Right lobe of liver (tissue), 6 donors: Measurements from ENCODE around the gene HOXB3. TPM values are rescaled to one million over a fixed set of nuclear protein-coding genes. Genes with fewer than 3 reads are reported as not detected.

Experiments
- ATAC-seq, 4 donors: fragments of 200-7000 bp; cut with Tn5 transposase; one replicate each; pipeline ENCODE4 v1.9.1; 2020; ENCODE audit warnings: mild to moderate bottlenecking in 4 of 4, moderate library complexity in 4 of 4
- DNase-seq, 3 donors: peaks; one replicate each; pipeline ENCODE4 v3.0.0-alpha.2; 2020
- H3K27ac ChIP-seq, 3 donors: fragments of 200-600 bp; one replicate each; pipeline ENCODE4 v1.8.0; 2022
- H3K27me3 ChIP-seq, 2 donors: fragments of 200-600 bp; one replicate each; pipeline ENCODE4 v1.8.0; 2022
- H3K36me3 ChIP-seq, 4 donors: fragments of 200-600 bp; sonication (generic) in 1 of 4; one replicate each; pipeline versions ENCODE4 v1.5.1 to v1.8.0; 2017 to 2022; ENCODE audit warnings: control low read depth in 1 of 4
- H3K4me1 ChIP-seq, 4 donors: fragments of 200-600 bp; sonication (generic) in 1 of 4; one replicate each; pipeline versions ENCODE4 v1.5.1 to v1.8.0; 2017 to 2022; ENCODE audit warnings: control low read depth in 1 of 4
- H3K4me3 ChIP-seq, 3 donors: fragments of 200-600 bp; one replicate each; pipeline ENCODE4 v1.8.0; 2022
- H3K9me3 ChIP-seq, 4 donors: fragments of 200-600 bp; sonication (generic) in 1 of 4; one replicate each; pipeline versions ENCODE4 v1.5.1 to v1.8.0; 2017 to 2022; ENCODE audit warnings: control low read depth in 1 of 4
- POLR2A ChIP-seq: fragments of 450-650 bp; IDR thresholded peaks from one replicate; pipeline ENCODE4 v1.6.1; 2017; ENCODE audit warnings: antibody characterized with exemption, mild to moderate bottlenecking
- WGBS: methylation state at CpG from one replicate; pipeline ENCODE4 v1.1.6; 2018; ENCODE audit warnings: low coverage, low lambda C conversion rate; ENCODE audit not compliant: insufficient coverage; ENCODE audit errors: missing lambda C conversion rate; 5-methylcytosine and 5-hydroxymethylcytosine counted together
- intact Hi-C, 2 donors: fragments of 100-400 bp; cut with DNase I; formaldehyde crosslinking; loops; one replicate each; pipeline versions ENCODE4 v1.11.2 to v1.14.1; 2022
- total RNA-seq, 6 experiments: library from RNA; depleted of rRNA in 2 of 6; stranded (reverse); fragments of >200 nt in 2 of 6; fragmentation: NEBNext Ultra II Directional in 3 of 6; extraction: Animal tissue kit (Norgen Biotek cat#: 25700) in 3 of 6; gene quantifications; one replicate each; pipeline versions ENCODE4 v1.1.0 to v1.2.4, GENCODE V29; 2016 to 2023
- TF ChIP-seq, protein P1 (sequence below), 4 donors: fragments of 200-600 bp in 3 of 4; fragments of 450-650 bp in 1 of 4; IDR thresholded peaks; one replicate each; pipeline versions ENCODE4 v1.5.1 to v1.8.0; 2016 to 2022; ENCODE audit warnings: antibody characterized with exemption in 4 of 4, mild to moderate bottlenecking in 2 of 4
- donor health status: DM: no; HTN: yes; CAD: no.
- donor health status: DM: no; HTN: no; CAD: no.
- donor health status: DM: no; HTN: no; CAD: no.
- donor health status: DM: no; HTN: yes; CAD: no.
- donor health status: DM: no; HTN: yes; CAD: no.

HOXB3 gene
- total RNA-seq, 6 experiments from 2014 or later, result 0.99 to 3.2 (median 2.6) TPM

DNA sequence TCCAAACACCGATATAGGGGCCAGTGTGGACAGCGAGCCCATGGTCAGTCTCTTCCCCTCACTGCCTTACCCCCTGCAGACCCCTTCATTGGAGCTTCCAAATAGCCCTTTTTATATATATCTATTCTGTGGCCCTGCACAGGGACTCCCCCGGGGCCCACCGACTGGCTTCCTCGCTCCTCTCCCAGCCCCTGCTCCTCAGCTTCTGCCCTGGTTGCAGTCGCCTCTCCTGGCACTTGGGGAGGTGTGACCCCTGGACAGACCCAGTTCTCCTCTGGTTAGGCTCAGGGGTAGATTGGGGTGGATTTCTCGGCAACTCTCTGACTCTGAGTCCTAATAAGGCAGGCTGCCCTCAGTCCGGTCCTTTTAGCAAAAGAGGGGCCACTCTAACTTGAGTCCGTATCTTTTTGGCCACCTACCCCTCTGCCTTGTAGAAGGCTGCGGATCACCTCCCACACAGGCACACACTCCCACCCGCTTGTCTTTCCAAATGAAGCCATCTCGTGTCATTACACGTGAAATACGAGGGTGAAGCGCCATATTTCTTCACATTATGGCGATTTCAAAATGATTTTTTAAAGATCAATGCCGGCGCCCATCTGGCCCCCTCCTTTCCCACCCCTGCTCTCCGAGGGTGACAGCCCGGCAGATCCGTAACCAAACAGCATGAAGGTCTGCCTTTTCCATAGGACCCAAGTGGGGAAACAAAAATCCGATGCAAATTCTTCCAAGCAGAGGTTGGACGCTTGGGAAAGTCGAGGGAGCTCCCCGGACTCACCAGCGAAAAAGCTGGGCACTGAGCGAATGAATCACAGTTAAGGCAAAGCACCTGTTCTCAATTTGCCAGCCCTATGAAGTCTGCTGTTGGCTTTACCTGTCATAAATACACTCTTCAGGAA is 37.8 kb upstream of the HOXB3 start:
- TF ChIP-seq, protein P1, sequence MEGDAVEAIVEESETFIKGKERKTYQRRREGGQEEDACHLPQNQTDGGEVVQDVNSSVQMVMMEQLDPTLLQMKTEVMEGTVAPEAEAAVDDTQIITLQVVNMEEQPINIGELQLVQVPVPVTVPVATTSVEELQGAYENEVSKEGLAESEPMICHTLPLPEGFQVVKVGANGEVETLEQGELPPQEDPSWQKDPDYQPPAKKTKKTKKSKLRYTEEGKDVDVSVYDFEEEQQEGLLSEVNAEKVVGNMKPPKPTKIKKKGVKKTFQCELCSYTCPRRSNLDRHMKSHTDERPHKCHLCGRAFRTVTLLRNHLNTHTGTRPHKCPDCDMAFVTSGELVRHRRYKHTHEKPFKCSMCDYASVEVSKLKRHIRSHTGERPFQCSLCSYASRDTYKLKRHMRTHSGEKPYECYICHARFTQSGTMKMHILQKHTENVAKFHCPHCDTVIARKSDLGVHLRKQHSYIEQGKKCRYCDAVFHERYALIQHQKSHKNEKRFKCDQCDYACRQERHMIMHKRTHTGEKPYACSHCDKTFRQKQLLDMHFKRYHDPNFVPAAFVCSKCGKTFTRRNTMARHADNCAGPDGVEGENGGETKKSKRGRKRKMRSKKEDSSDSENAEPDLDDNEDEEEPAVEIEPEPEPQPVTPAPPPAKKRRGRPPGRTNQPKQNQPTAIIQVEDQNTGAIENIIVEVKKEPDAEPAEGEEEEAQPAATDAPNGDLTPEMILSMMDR (IDR thresholded peaks at IDR 0.05), result no peak
- TF ChIP-seq POLR2A, result no peak
- ATAC-seq, result no peak

DNA sequence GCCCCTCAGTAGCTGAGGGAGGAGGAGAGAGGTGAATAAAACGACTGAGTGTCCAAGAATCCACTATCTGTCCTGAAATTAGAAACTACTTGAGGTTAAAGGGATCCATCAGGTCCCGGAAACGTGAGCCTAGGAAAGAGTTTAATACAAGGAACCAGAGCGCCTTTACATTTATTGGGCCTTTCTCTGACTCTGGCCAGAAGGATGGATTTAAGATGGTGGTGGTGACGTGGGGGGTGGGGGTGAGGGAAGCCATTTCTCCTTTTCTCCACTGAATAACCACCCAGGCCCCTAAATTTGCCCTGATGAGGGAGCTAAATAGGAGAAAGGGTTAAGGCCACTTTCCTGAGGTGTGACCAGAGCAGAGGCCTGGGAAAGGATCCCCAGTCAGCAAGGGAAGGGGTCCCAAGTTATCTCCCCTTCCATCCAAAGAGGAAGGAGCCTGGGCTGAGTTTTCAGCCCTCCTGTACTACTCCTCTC is 37.1 kb upstream of the HOXB3 start:
- WGBS, result 3% methylated on average over 5 of the region's 5 CpGs
- TF ChIP-seq, protein P1 (IDR thresholded peaks at IDR 0.05), result no peak
- no peak for TF ChIP-seq POLR2A
- peaks cover 30 to 72% of the 10 kb centered on the region in 2 donors for H3K27me3 ChIP-seq
- H3K36me3 ChIP-seq, result no peaks in the 10 kb centered on the region
- no peak for ATAC-seq
- H3K4me3 ChIP-seq, result no peak overlapping the region
- H3K9me3 ChIP-seq, result no peaks in the 10 kb centered on the region
- intact Hi-C loops, result no loop called here
- no peak overlapping the region for H3K27ac ChIP-seq
- DNase-seq, result no peak
- H3K4me1 ChIP-seq, result peaks cover 0 to 17% (median 2%) of the 10 kb centered on the region in 4 donors

More for the DNA sequence above, 37.8 kb upstream of the HOXB3 start:
- no peak for DNase-seq
- Histone ChIP-seq H3K27ac (no peak overlapping the region), H3K4me1 (peaks cover 0 to 17% (median 2%) of the 10 kb centered on the region in 4 donors), H3K36me3 (no peaks in the 10 kb centered on the region), H3K27me3 (peaks cover 30 to 72% of the 10 kb centered on the region in 2 donors), H3K4me3 (no peak overlapping the region), H3K9me3 (no peaks in the 10 kb centered on the region)
- intact Hi-C loops, result no loop called here
- 12% methylated on average over 26 of the region's 27 CpGs for WGBS

GRCh38 chr17:48626245-48627117 is 36.4 kb upstream of the HOXB3 start, which contains the start of gene HOXB9:
Gene HOXB9, minus strand, starts transcription at chr17:48626358. Its CDS starts 89 bp downstream, at chr17:48626269.
- DNase-seq (no peak), ATAC-seq (no peak)
- Histone ChIP-seq H3K27me3 (peaks cover 32 to 72% of the 10 kb centered on the region in 2 donors), H3K27ac (no peak within 1 kb of the TSS), H3K4me3 (peak within 1 kb of the TSS in 2 of 3 donors; percentile 9 to 31), H3K36me3 (no peaks in the 10 kb centered on the region), H3K9me3 (no peaks in the 10 kb centered on the region), H3K4me1 (peaks cover 0 to 17% (median 2%) of the 10 kb centered on the region in 4 donors)
- intact Hi-C loops, result no loop called here
- TF ChIP-seq, protein P1 (IDR thresholded peaks at IDR 0.05), result no peak
- no peak for TF ChIP-seq POLR2A
- WGBS, result 2% methylated on average over 24 of the region's 50 CpGs

- Histone ChIP-seq H3K9me3 (no peaks in the 10 kb centered on the region), H3K27ac (no peak overlapping the region), H3K4me3 (peak overlapping the region in 2 of 3 donors; percentile 9 to 31), H3K27me3 (peaks cover 35 to 72% of the 10 kb centered on the region in 2 donors), H3K4me1 (peaks cover 0 to 17% (median 2%) of the 10 kb centered on the region in 4 donors), H3K36me3 (no peaks in the 10 kb centered on the region)
- intact Hi-C loops, result no loop called here
- ATAC-seq (peak; percentile 54 to 60 (median 56)), DNase-seq (no peak)
- no peak for TF ChIP-seq POLR2A
- TF ChIP-seq, protein P1 (IDR thresholded peaks at IDR 0.05), result no peak
- WGBS, result 2% methylated on average over 37 of the region's 69 CpGs
Observed at GRCh38 chr17:48625495-48626244, 35.6 kb upstream of the HOXB3 start.
